AG08396 (cell line): ENCODE results near the gene CERS3.

Experiments used
- DNase-seq: peaks from one replicate; pipeline ENCODE4 v3.0.0; 2012; ENCODE audit warnings: low spot score, mixed read lengths

CERS3 gene

DNA sequence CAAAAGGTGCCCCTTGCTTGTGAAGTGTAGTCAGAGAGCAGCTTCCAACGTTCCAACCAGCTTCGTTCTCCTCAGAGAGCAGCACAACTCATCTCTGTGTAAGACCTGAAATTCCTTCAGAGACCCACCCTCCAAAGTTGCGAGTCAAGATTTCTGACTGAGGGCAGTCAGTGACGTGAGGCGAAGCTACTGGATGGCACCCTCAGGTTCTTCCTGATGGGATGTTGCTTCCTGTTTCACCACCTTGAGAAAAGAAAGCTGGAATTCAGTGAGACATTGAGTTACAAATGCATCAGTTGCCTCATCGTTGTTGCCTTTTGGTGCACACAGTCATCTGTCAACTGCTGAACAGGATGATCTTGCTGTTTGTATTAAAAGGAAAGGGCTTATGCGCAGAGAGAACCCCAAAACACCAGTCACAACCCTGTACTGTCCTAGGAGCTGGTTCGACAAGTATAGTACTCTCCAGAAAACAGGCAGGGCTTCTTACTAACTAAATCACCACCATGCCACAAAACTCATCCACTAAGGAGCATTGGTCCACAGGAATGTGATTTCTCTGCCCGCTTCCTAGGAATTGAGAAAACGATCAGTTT, at the start of gene CERS3:
Gene CERS3 (minus strand): TSS at position 118 of the 596 bp plus-strand sequence. CDS start 27,101 bp downstream, outside the sequence.
- DNase-seq, result no peak

DNA sequence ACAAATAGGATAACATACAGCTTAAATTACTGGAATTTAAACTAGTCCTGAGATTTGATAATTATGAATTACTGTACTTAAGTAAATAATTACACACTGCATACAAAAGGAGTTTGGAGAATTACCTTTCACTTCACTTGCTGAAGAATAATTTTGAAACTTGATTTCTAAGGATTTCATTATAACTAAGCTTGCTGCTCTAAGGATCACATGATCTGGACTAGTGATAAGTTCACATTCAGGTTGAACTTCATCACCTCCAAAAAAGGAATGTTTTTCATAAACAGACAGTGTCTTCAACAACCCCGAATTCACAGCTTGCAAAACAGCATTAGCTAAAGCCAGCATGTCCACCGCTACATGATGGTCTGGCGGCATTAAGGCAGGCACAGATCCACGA, 44.8 kb upstream of the CERS3 start:
- DNase-seq, result no peak

GRCh38 chr15:100572362-100572983, 43.7 kb upstream of the CERS3 start:
- no peak for DNase-seq

DNA sequence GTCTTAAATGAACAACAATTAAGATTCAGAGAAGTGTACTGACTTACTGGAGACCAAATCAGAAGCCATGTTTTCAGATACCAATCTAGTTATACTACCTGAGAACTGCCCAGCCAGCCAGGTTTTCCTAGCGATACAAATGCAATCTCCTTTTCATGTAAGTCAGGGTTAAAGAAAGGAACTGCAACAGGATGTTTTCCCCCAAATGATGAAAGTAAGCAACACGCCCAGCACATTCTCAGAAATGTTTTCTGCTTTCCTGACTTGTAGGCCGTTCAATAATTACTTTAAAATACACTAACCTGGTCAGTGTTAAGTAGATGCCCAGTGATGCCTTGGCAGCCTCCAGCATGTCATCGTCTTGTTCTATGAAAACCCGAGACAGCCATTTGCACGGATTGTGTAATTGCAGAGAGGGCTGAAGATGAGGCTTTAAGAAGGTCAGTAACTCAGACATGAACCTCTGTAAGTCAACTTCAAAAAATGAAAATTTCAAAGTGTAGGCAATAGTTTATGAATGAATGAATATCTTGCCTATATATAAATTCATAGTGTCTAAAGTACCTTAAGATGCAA, 42.9 kb upstream of the CERS3 start:
- no peak for DNase-seq

GRCh38 chr15:100570735-100571313, 42.1 kb upstream of the CERS3 start:
- no peak for DNase-seq

DNA sequence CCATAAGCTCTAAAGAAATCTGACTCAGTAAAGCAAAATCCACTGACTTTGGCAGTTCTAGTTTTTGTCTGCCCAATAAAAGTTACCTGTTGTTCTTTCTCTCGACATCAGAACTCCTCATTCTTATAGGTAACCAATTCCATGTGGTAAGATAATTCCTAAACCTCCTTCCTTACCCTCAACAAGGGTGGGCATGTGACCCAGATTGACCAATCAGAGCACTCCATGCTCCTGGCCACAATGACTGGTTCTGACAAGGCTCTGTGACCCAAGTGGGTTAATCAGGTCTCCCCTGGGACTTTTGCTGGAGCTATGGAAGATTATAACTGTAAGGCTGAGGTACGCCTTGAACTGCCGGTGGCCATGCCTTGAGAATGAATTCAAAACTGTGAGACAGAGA, 41.5 kb upstream of the CERS3 start:
- DNase-seq, result peak; percentile 29

DNA sequence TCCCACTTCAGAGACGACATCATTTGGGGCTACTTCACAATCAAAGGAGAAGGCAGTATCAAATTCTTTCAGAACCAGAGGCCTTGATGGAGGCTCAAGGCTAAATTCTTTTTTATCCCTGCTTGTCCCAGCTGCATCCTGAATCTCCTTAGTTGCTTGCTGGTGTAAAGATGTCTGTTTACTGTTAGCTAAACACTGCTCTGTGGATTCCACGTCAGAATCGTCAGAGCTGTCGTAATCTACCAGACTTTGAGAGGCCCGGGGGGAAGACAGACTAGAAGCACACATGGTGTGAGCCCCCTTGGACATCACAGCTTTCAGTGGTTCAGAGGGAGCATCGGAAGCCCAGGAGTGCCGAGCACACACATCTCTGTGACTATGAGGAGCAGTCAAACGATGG, 40.6 kb upstream of the CERS3 start:
- no peak for DNase-seq

DNA sequence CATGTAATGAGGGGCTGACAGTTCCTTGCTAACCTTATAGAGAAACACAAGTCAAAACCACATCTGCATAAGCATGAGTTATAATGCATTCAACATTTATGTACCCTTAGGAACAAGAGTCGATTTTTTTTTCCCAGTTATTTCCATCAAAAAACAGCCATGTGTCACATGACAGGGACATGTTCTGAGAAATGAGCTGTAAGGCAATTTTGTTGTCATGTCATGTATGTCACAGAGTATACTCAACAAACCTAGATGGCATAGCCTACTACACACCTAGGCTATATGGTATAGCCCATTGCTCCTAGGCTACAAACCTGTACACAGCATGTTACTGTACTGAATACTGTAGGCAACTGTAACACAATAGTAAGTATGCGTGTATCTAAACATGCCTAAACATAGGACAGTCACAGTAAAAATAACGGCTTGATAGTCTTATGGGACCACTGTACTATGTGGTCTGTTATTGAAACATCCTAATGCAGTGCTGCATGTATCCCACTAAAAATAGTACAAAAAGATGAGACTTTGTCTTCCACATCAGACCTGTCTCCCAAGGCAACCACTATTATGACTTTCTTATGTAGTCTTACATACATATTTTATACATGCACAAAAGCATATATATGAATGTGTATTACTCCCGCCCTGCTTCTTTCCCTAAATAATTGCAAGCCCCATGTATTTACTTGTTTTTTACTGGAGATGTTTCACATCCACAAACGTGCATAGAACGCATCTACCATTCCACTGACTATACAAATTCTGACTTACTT, 38.3 kb upstream of the CERS3 start:
- no peak for DNase-seq

DNA sequence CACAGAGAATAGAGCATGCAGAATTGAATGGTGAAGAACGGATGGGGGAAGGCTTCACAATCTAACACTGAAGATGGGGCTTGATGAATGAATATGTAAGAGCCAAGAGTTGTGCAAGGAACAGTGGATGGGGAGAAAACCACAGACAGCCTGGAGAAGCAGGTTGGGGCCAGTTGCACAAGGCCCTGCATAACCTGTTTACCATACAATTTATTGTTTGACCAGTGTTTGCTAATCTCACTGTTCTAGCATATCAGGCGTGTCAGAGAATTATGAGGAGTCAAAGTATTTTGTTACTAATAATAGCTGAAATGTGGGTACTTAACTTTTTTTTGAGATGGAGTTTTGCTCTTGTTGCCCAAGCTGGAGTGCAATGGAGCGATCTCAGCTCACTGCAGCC, 36.8 kb upstream of the CERS3 start:
- DNase-seq, result no peak

GRCh38 chr15:100560323-100560722, 31.6 kb upstream of the CERS3 start:
- DNase-seq, result no peak

DNA sequence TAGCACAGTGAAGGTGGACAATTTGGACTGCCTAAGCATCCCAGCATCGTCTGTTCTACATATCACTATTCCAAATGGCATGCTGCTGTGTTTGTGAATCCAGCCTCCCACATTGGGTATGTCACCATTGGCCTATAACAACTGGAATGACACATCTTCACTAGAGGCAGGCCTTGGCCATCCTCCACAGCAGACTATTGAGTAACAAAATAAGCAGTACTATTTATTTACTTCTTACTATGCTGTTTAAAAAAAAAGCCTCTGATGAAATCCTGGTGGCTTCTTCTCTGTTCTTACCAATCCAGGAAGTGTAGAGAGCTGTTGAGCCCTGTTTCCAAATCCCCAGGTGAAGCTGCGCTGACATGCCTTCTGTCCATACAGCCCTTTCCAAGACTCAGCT, 30.6 kb upstream of the CERS3 start:
- DNase-seq, result peak; percentile 81

GRCh38 chr15:100558771-100559254, 30.1 kb upstream of the CERS3 start:
- DNase-seq, result no peak

DNA sequence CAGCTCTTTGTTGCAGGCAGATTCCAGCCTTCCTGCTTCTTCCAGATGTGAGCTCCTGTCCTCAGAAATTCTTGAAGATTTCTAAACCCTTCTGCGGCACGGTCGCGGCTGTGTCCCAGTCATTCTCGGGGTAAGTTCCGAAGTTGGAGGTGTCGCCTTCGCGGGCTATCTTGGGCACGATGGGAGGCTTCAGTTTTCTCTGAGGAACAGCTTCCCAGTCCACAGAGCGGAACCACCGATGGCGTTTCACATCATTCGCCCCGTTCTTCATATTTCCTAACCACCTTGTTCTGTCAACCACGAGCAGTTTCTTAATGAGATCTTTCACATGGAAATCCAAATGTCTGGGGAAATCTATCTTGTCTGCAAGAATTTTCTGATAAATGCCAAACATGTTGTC, 24.7 kb upstream of the CERS3 start:
- DNase-seq, result no peak

DNA sequence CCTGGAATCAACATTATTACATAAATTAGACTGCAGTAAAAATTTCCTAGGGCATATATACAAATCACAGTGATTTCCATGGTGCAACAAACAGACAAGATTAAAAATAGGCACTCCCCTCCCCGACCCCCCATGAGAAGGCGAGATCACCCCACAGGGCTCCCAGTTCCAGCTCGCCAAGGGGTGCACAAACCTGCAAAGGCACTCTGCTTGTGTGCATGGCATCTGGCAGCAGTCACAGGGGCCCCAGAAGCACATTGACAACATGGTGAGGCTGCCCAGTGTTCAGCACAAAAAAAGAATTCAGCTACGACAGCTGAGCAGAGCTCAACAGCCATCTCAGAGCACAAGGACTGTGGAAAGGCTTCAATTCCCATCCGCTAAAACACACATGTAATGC, 19.2 kb upstream of the CERS3 start:
- no peak for DNase-seq

DNA sequence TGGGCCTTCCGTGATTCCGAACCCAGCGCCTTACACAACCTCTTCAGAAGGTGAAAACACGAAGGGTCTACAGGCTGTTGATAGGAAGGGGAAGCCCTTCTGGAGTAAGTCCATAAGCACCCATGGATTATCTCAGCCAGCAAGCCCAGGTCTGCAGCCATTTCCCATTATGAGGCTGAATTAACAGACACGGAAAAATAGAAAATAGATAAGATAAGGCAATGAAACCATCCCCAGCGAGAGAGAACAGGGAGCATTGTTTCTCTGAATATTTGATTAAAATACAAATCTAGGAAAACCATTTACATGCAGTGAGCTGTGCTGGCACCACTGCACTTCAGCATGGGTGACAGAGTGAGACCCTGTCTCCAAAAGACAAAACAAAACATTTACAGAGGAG, 16.2 kb upstream of the CERS3 start:
- no peak for DNase-seq

DNA sequence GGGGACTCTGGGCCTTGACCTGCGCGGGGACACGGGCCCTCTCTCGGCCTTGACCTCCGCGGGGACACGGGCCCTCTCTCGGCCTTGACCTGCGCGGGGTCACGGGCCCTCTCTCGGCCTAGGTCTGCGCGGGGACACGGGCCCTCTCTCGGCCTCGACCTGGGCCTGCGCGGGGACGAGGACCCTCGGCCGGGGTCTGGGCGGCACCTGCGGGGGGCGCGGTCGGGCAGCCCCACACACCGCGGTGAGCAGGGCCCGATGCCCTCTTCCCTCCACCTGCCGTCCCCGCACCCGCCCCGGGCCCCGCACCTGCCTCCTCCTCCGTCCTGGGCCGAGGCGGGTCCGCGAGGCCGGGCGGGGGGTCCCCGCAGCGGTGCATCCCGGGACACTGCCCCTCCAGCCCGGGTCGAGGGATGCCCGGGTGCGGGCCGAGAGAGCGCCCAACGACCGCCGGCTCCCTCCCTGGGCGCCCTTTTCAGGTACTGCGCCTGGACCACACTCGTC, 15.6 kb upstream of the CERS3 start:
- DNase-seq, result no peak

DNA sequence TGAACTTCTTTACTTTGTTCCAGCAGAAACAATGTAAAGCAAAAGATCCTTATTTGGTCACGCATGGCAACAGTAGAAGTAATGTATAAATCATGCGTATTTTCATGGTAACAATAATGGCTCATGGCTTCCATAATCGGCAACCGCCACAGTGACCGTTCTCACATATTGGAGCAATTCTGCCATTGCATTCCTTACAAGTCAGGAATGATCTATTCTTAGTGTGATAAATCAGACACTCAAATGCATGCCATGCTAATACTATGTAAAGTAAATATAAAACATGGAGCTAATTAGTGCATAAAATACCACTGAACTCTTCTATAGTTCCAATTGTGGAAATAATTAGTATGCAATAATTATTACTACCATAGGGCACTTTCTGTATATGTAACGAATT, 13.5 kb upstream of the CERS3 start:
- no peak for DNase-seq

- DNase-seq, result no peak
Measured at GRCh38 chr15:100537331-100537730, 8.6 kb upstream of the CERS3 start.

GRCh38 chr15:100536733-100537132, 8.0 kb upstream of the CERS3 start:
- DNase-seq, result no peak

DNA sequence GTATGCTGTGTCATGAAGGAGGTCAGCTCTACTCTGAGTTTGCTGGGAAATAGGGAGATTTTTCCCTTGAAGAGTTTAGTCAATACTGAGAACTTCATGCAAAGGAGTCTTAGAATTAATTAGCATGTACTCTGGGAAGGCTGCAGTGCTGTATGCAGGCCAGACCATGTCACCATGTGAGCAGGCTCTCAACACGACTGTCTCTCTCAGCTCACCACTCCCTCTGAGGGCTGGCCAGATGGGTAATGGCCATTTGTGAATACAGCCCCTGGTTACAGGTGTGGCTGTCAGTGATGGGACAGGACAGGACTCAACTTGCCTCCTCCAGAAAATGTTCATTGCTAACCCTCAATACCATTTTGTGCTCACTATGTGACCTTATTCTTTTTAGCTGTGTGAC, 5.1 kb upstream of the CERS3 start:
- DNase-seq, result no peak

DNA sequence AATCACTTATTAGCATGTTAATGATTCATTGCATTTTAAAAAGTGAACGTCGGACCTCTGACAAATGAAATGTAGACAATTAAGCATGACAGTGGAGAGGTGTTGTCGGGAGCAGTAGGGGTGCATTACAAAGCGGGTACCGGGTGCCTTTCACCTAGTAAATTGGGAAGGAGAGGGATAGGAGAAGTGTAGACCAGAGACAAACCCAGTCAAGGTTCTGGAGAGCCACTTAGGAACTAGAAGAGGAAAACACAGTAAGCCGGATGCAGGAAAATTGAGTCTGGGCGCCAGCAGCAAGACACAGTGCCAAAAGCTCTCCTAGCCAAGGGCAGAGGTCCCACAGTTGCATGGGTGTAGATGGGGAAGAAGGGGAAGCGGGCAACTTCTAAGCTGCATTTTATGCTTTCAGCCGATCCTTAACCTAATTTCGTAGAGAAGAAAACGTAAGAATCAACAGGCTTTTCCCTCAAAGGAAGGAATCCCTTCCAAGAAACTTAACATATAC, 3.1 kb upstream of the CERS3 start:
- DNase-seq, result no peak

- no peak for DNase-seq
Measured at GRCh38 chr15:100531204-100531603, 2.5 kb upstream of the CERS3 start.
